Measurements from ENCODE around the gene VASN.

DNA sequence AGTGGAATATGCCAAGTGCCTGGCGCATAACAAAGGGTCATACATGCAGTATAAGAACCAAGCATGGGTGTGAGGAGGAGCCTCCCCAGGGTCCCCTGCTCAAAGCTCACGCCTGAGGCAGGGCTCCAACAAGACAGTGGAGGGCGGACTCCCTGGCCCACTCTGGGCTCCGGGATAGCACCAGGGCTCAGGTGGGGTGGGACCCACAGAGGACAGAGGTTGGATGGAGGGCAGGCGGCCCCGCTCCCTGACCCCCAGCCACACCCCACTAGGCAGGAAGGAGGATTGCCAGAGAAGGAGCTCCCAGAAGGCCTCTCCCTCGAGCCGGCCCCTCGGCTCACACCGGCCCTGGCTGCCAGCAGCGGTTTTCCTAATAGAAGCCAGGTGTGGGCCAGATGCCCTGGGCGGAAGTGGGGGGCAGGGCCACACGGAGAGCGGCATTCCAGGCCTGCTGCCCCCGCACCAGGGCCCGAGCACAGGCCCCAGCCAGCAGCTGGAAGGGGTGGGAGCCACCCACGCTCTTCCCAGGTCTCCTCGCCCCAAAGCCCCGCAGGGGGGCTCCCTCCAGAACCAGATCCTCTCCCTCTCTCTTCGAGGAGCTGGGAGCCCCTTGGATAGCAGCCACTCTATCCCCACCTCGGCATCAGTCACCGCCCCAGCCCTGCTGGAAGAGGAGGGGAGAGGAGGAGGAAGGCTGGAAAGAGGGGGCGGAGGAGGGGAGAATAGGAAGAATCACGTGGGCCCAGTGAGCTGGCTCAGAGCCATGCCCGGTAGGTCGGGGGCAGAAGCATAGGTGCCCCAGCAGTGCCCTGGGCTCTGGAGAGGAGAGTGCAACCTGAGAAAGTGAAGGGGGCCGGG lies 21.0 kb downstream of the VASN start:
- TF ChIP-seq CTCF (IDR thresholded peaks at IDR 0.05) (no peak), POLR2A (IDR thresholded peaks at IDR 0.05) (no peak)
